ENCODE data around the gene SLC35B4. TPM values are rescaled to one million over a fixed set of nuclear protein-coding genes. Genes with fewer than 3 reads are reported as not detected.
A peak's percentile ranks its signal among the peaks of the same experiment; 100 is the strongest.

SLC35B4 gene
- total and polyA plus RNA-seq, 2 experiments from 2014 or later: 13.7 to 18.8 TPM

- H3K27ac ChIP-seq: no peak overlapping the region
- no peak overlapping the region for H2AFZ ChIP-seq
- no peaks in the 10 kb centered on the region for H3K36me3 ChIP-seq (replicated peaks; ENCODE audit: insufficient read depth, low read depth)
- no peak overlapping the region for H3K4me3 ChIP-seq
- H3K27me3 ChIP-seq: no peaks in the 10 kb centered on the region
- TF ChIP-seq CTCF (IDR thresholded peaks at IDR 0.05; ENCODE audit: poor library complexity): no peak
- TF ChIP-seq EZH2phosphoT487 (IDR thresholded peaks at IDR 0.05; ENCODE audit: low read depth, severe bottlenecking, unreplicated experiment): no peak
- no peak for TF ChIP-seq EZH2 (IDR thresholded peaks at IDR 0.05; ENCODE audit: borderline replicate concordance)
- H3K4me2 ChIP-seq: no peak overlapping the region
- WGBS (ENCODE audit: low lambda C conversion rate, missing lambda C conversion rate): 63% methylated on average over 3 of the region's 3 CpGs
- DNase-seq (ENCODE audit: low spot score): peak; percentile 30
- no peaks in the 10 kb centered on the region for H3K79me2 ChIP-seq
- H3K4me1 ChIP-seq (ENCODE audit: insufficient read depth): peaks cover 8% of the 10 kb centered on the region
- H3K9me2 ChIP-seq (replicated peaks; ENCODE audit: insufficient read depth): no peaks in the 10 kb centered on the region
- no peaks in the 10 kb centered on the region for H4K20me1 ChIP-seq (ENCODE audit: insufficient read depth, poor library complexity, severe bottlenecking)
- no peaks in the 10 kb centered on the region for H3K9me3 ChIP-seq (ENCODE audit: low read depth)
Measured at GRCh38 chr7:134290286-134290685, 26.4 kb downstream of the SLC35B4 start.

- H3K9me2 ChIP-seq (replicated peaks; ENCODE audit: insufficient read depth): no peaks in the 10 kb centered on the region
- no peaks in the 10 kb centered on the region for H3K27me3 ChIP-seq
- no peak overlapping the region for H3K4me2 ChIP-seq
- no peak overlapping the region for H3K27ac ChIP-seq
- no peaks in the 10 kb centered on the region for H4K20me1 ChIP-seq (ENCODE audit: insufficient read depth, poor library complexity, severe bottlenecking)
- no peaks in the 10 kb centered on the region for H3K36me3 ChIP-seq (replicated peaks; ENCODE audit: insufficient read depth, low read depth)
- no peak overlapping the region for H2AFZ ChIP-seq
- WGBS (ENCODE audit: low lambda C conversion rate, missing lambda C conversion rate): 82% methylated on average over 2 of the region's 2 CpGs
- TF ChIP-seq EZH2 (IDR thresholded peaks at IDR 0.05; ENCODE audit: borderline replicate concordance) (no peak), EZH2phosphoT487 (IDR thresholded peaks at IDR 0.05; ENCODE audit: low read depth, severe bottlenecking, unreplicated experiment) (no peak), CTCF (IDR thresholded peaks at IDR 0.05; ENCODE audit: poor library complexity) (no peak)
- peaks cover 8% of the 10 kb centered on the region for H3K4me1 ChIP-seq (ENCODE audit: insufficient read depth)
- no peaks in the 10 kb centered on the region for H3K79me2 ChIP-seq
- H3K4me3 ChIP-seq: no peak overlapping the region
- DNase-seq (ENCODE audit: low spot score): no peak
- H3K9me3 ChIP-seq (ENCODE audit: low read depth): no peaks in the 10 kb centered on the region
Measured at GRCh38 chr7:134289841-134290240, 26.9 kb downstream of the SLC35B4 start.

- no peak overlapping the region for H3K4me3 ChIP-seq
- no peaks in the 10 kb centered on the region for H3K79me2 ChIP-seq
- DNase-seq (ENCODE audit: low spot score): no peak
Measured at GRCh38 chr7:134289423-134289822, 27.3 kb downstream of the SLC35B4 start.

More at GRCh38 chr7:134289423-134289822, 27.3 kb downstream of the SLC35B4 start:
- Histone ChIP-seq H3K4me2 (no peak overlapping the region), H3K9me2 (replicated peaks; ENCODE audit: insufficient read depth) (no peaks in the 10 kb centered on the region), H3K4me1 (ENCODE audit: insufficient read depth) (peaks cover 8% of the 10 kb centered on the region), H3K27me3 (no peaks in the 10 kb centered on the region), H2AFZ (no peak overlapping the region), H4K20me1 (ENCODE audit: insufficient read depth, poor library complexity, severe bottlenecking) (no peaks in the 10 kb centered on the region), H3K27ac (no peak overlapping the region), H3K9me3 (ENCODE audit: low read depth) (no peaks in the 10 kb centered on the region), H3K36me3 (replicated peaks; ENCODE audit: insufficient read depth, low read depth) (no peaks in the 10 kb centered on the region)
- TF ChIP-seq EZH2 (IDR thresholded peaks at IDR 0.05; ENCODE audit: borderline replicate concordance): no peak
- TF ChIP-seq CTCF (IDR thresholded peaks at IDR 0.05; ENCODE audit: poor library complexity): no peak
- no peak for TF ChIP-seq EZH2phosphoT487 (IDR thresholded peaks at IDR 0.05; ENCODE audit: low read depth, severe bottlenecking, unreplicated experiment)
- WGBS (ENCODE audit: low lambda C conversion rate, missing lambda C conversion rate): 68% methylated on average over 7 of the region's 7 CpGs
